ENCODE results near the gene GATA2. TPM values are rescaled to one million over a fixed set of nuclear protein-coding genes. Genes with fewer than 3 reads are reported as not detected.

The GATA2 gene
- total and polyA plus RNA-seq, 2 experiments from 2014 or later, result 23.8 to 34.0 TPM

GRCh38 chr3:128468285-128468790 is 24.7 kb downstream of the GATA2 start:
- Histone ChIP-seq H3K9ac (no peak overlapping the region), H3K4me1 (ENCODE audit: insufficient read depth) (no peaks in the 10 kb centered on the region), H4K20me1 (ENCODE audit: insufficient read depth) (no peaks in the 10 kb centered on the region), H3K4me2 (ENCODE audit: unreplicated experiment) (no peak overlapping the region), H3K36me3 (ENCODE audit: low read depth) (no peaks in the 10 kb centered on the region), H3K27ac (no peak overlapping the region), H2AFZ (no peak overlapping the region), H3K9me2 (ENCODE audit: insufficient read depth) (no peaks in the 10 kb centered on the region), H3F3A (ENCODE audit: insufficient read depth) (no peaks in the 10 kb centered on the region), H3K27me3 (replicated peaks; ENCODE audit: insufficient read depth) (peaks cover 10% of the 10 kb centered on the region), H3K4me3 (no peak overlapping the region), H3K79me2 (ENCODE audit: insufficient read depth) (no peaks in the 10 kb centered on the region), H3K9me3 (ENCODE audit: low read depth) (no peaks in the 10 kb centered on the region)
- 63 to 65% methylated on average over 17 of the region's 17 CpGs for WGBS, 2 experiments (ENCODE audit: low coverage in 1 of 2, low lambda C conversion rate in 2 of 2, missing lambda C conversion rate in 2 of 2)
- no peak for DNase-seq
- in situ Hi-C loops (cut with MboI), result no loop called here
- TF ChIP-seq EZH2 (IDR thresholded peaks at IDR 0.05; ENCODE audit: insufficient read depth, poor library complexity, severe bottlenecking) (no peak), EZH2phosphoT487 (IDR thresholded peaks at IDR 0.05; ENCODE audit: insufficient read depth, low read depth) (no peak)

GRCh38 chr3:128466840-128467541 is 26.0 kb downstream of the GATA2 start, which contains the start of gene DNAJB8:
Gene DNAJB8, minus strand, starts transcription at chr3:128466890. Its CDS starts 3,645 bp downstream, at chr3:128463245.
- Histone ChIP-seq H3K27ac (no peak within 1 kb of the TSS), H4K20me1 (ENCODE audit: insufficient read depth) (no peaks in the 10 kb centered on the region), H3K4me1 (ENCODE audit: insufficient read depth) (no peaks in the 10 kb centered on the region), H2AFZ (no peak within 1 kb of the TSS), H3K4me3 (no peak within 1 kb of the TSS), H3K36me3 (ENCODE audit: low read depth) (no peaks in the 10 kb centered on the region), H3K9me2 (ENCODE audit: insufficient read depth) (no peaks in the 10 kb centered on the region), H3K79me2 (ENCODE audit: insufficient read depth) (no peaks in the 10 kb centered on the region), H3K4me2 (ENCODE audit: unreplicated experiment) (no peak within 1 kb of the TSS), H3F3A (ENCODE audit: insufficient read depth) (no peaks in the 10 kb centered on the region), H3K9ac (no peak within 1 kb of the TSS), H3K27me3 (replicated peaks; ENCODE audit: insufficient read depth) (peaks cover 10% of the 10 kb centered on the region), H3K9me3 (ENCODE audit: low read depth) (no peaks in the 10 kb centered on the region)
- TF ChIP-seq EZH2 (IDR thresholded peaks at IDR 0.05; ENCODE audit: insufficient read depth, poor library complexity, severe bottlenecking) (no peak), EZH2phosphoT487 (IDR thresholded peaks at IDR 0.05; ENCODE audit: insufficient read depth, low read depth) (no peak)
- 71 to 75% methylated on average over 14 of the region's 14 CpGs for WGBS, 2 experiments (ENCODE audit: low coverage in 1 of 2, low lambda C conversion rate in 2 of 2, missing lambda C conversion rate in 2 of 2)
- in situ Hi-C loops (cut with MboI), result no loop called here
- DNase-seq, result no peak

GRCh38 chr3:128464702-128465101 is 28.3 kb downstream of the GATA2 start:
- Histone ChIP-seq H3K27ac (no peak overlapping the region), H3K4me2 (ENCODE audit: unreplicated experiment) (no peak overlapping the region), H4K20me1 (ENCODE audit: insufficient read depth) (no peaks in the 10 kb centered on the region), H3K4me1 (ENCODE audit: insufficient read depth) (no peaks in the 10 kb centered on the region), H3K27me3 (replicated peaks; ENCODE audit: insufficient read depth) (peaks cover 10% of the 10 kb centered on the region), H3K9me3 (ENCODE audit: low read depth) (no peaks in the 10 kb centered on the region), H3K79me2 (ENCODE audit: insufficient read depth) (no peaks in the 10 kb centered on the region), H3K9me2 (ENCODE audit: insufficient read depth) (no peaks in the 10 kb centered on the region), H3K4me3 (no peak overlapping the region), H3K36me3 (ENCODE audit: low read depth) (no peaks in the 10 kb centered on the region), H2AFZ (no peak overlapping the region), H3F3A (ENCODE audit: insufficient read depth) (no peaks in the 10 kb centered on the region), H3K9ac (no peak overlapping the region)
- DNase-seq, result no peak
- in situ Hi-C loops (cut with MboI), result no loop called here
- WGBS, 2 experiments (ENCODE audit: low coverage in 1 of 2, low lambda C conversion rate in 2 of 2, missing lambda C conversion rate in 2 of 2), result 36 to 88% methylated on average over 1 of the region's 1 CpG
- TF ChIP-seq EZH2 (IDR thresholded peaks at IDR 0.05; ENCODE audit: insufficient read depth, poor library complexity, severe bottlenecking) (no peak), EZH2phosphoT487 (IDR thresholded peaks at IDR 0.05; ENCODE audit: insufficient read depth, low read depth) (no peak)

- Histone ChIP-seq H3K4me2 (ENCODE audit: unreplicated experiment) (no peak overlapping the region), H3K4me3 (no peak overlapping the region), H2AFZ (no peak overlapping the region), H4K20me1 (ENCODE audit: insufficient read depth) (no peaks in the 10 kb centered on the region), H3K9me3 (ENCODE audit: low read depth) (no peaks in the 10 kb centered on the region), H3F3A (ENCODE audit: insufficient read depth) (no peaks in the 10 kb centered on the region), H3K79me2 (ENCODE audit: insufficient read depth) (no peaks in the 10 kb centered on the region), H3K4me1 (ENCODE audit: insufficient read depth) (no peaks in the 10 kb centered on the region), H3K9ac (no peak overlapping the region), H3K27ac (no peak overlapping the region), H3K9me2 (ENCODE audit: insufficient read depth) (no peaks in the 10 kb centered on the region), H3K27me3 (replicated peaks; ENCODE audit: insufficient read depth) (peaks cover 10% of the 10 kb centered on the region), H3K36me3 (ENCODE audit: low read depth) (no peaks in the 10 kb centered on the region)
- WGBS, 2 experiments (ENCODE audit: low coverage in 1 of 2, low lambda C conversion rate in 2 of 2, missing lambda C conversion rate in 2 of 2), result 50 to 51% methylated on average over 7 of the region's 7 CpGs
- DNase-seq, result no peak
- in situ Hi-C loops (cut with MboI), result no loop called here
- TF ChIP-seq EZH2 (IDR thresholded peaks at IDR 0.05; ENCODE audit: insufficient read depth, poor library complexity, severe bottlenecking) (no peak), EZH2phosphoT487 (IDR thresholded peaks at IDR 0.05; ENCODE audit: insufficient read depth, low read depth) (no peak)
Observed at GRCh38 chr3:128464188-128464587, 28.8 kb downstream of the GATA2 start.
